Right atrium auricular region (tissue), 2 donors: ENCODE measurements around the gene P2RX1. TPM values are rescaled to one million over a fixed set of nuclear protein-coding genes. Genes with fewer than 3 reads are reported as not detected.
A peak's percentile ranks its signal among the peaks of the same experiment; 100 is the strongest.

Source experiments
- DNase-seq: peaks from one replicate; pipeline ENCODE4 v3.0.0-alpha.2; 2019; ENCODE audit warnings: low spot score
- H3K27ac ChIP-seq, 2 donors: fragments of 200-600 bp; sonication (generic); 1 replicate in 1 of 2; 2 replicates in 1 of 2; pipeline ENCODE4 v1.5.1; 2016 to 2019
- H3K27me3 ChIP-seq, 2 donors: fragments of 200-600 bp; sonication (generic); one replicate each; pipeline versions ENCODE4 v1.5.1 to v1.6.0; 2017 to 2019
- H3K36me3 ChIP-seq: fragments of 200-600 bp; sonication (generic); one replicate; pipeline ENCODE4 v1.5.1; 2016
- H3K4me1 ChIP-seq, 2 donors: fragments of 200-600 bp; sonication (generic); one replicate each; pipeline versions ENCODE4 v1.5.1 to v1.6.0; 2017 to 2019
- H3K4me3 ChIP-seq, 2 donors: fragments of 200-600 bp; sonication (generic); 1 replicate in 1 of 2; 2 replicates in 1 of 2; pipeline ENCODE4 v1.5.1; 2017 to 2019; ENCODE audit warnings: mild to moderate bottlenecking in 1 of 2, moderate library complexity in 1 of 2
- H3K9me3 ChIP-seq, 2 donors: fragments of 200-600 bp; sonication (generic); one replicate each; pipeline ENCODE4 v1.5.1; 2019
- CTCF ChIP-seq, 2 donors: fragments of 200-600 bp; sonication (generic); IDR thresholded peaks; one replicate each; pipeline ENCODE4 v1.5.1; 2019; ENCODE audit warnings: antibody characterized with exemption in 2 of 2
- total RNA-seq, 2 donors: library from RNA; depleted of rRNA; stranded (reverse); fragments of >200 nt; gene quantifications; one replicate each; pipeline ENCODE4 v1.1.0, GENCODE V29; 2016

The P2RX1 gene
- total RNA-seq, 2 donors from 2014 or later = 0.85 to 2.8 TPM

GRCh38 chr17:3885970-3886369, 30.3 kb downstream of the P2RX1 start:
- Histone ChIP-seq H3K36me3 (peaks cover 18% of the 10 kb centered on the region), H3K9me3 (no peaks in the 10 kb centered on the region), H3K27ac (peak overlapping the region in 1 of 2 donors; percentile 3), H3K27me3 (no peaks in the 10 kb centered on the region), H3K4me1 (peaks cover 0 to 54% of the 10 kb centered on the region in 2 donors), H3K4me3 (no peak overlapping the region)
- no peak for DNase-seq
- TF ChIP-seq CTCF (IDR thresholded peaks at IDR 0.05) = no peak

- Histone ChIP-seq H3K36me3 (peaks cover 18% of the 10 kb centered on the region), H3K4me1 (peaks cover 0 to 48% of the 10 kb centered on the region in 2 donors), H3K27me3 (no peaks in the 10 kb centered on the region), H3K4me3 (no peak overlapping the region), H3K9me3 (no peaks in the 10 kb centered on the region), H3K27ac (peak overlapping the region in 1 of 2 donors; percentile 3)
- TF ChIP-seq CTCF (IDR thresholded peaks at IDR 0.05) = no peak
- DNase-seq = no peak
Observed at GRCh38 chr17:3885271-3885670, 31.0 kb downstream of the P2RX1 start.

- Histone ChIP-seq H3K27ac (no peak overlapping the region), H3K4me1 (peaks cover 0 to 48% of the 10 kb centered on the region in 2 donors), H3K27me3 (no peaks in the 10 kb centered on the region), H3K9me3 (no peaks in the 10 kb centered on the region), H3K36me3 (peaks cover 18% of the 10 kb centered on the region), H3K4me3 (no peak overlapping the region)
- DNase-seq = no peak
- TF ChIP-seq CTCF (IDR thresholded peaks at IDR 0.05) = no peak
Observed at GRCh38 chr17:3884188-3884587, 32.1 kb downstream of the P2RX1 start.

GRCh38 chr17:3882276-3882675, 34.0 kb downstream of the P2RX1 start:
- no peak for TF ChIP-seq CTCF (IDR thresholded peaks at IDR 0.05)
- no peak overlapping the region for H3K27ac ChIP-seq
- no peaks in the 10 kb centered on the region for H3K9me3 ChIP-seq
- no peak overlapping the region for H3K4me3 ChIP-seq
- H3K36me3 ChIP-seq = peaks cover 18% of the 10 kb centered on the region
- DNase-seq = no peak
- no peaks in the 10 kb centered on the region for H3K27me3 ChIP-seq
- peaks cover 0 to 36% of the 10 kb centered on the region in 2 donors for H3K4me1 ChIP-seq

GRCh38 chr17:3880983-3881382, 35.3 kb downstream of the P2RX1 start:
- no peaks in the 10 kb centered on the region for H3K9me3 ChIP-seq
- H3K4me1 ChIP-seq = peaks cover 0 to 23% of the 10 kb centered on the region in 2 donors
- no peak overlapping the region for H3K27ac ChIP-seq
- peaks cover 21% of the 10 kb centered on the region for H3K36me3 ChIP-seq
- H3K4me3 ChIP-seq = no peak overlapping the region
- no peak for TF ChIP-seq CTCF (IDR thresholded peaks at IDR 0.05)
- no peak for DNase-seq
- no peaks in the 10 kb centered on the region for H3K27me3 ChIP-seq
